Measurements from ENCODE around the gene LCK. TPM values are rescaled to one million over a fixed set of nuclear protein-coding genes. Genes with fewer than 3 reads are reported as not detected.

Gene LCK
- total and polyA plus RNA-seq, 2 experiments from 2014 or later: 0.40 to 0.79 TPM

- Histone ChIP-seq H3K4me3 (no peak overlapping the region), H3K9me3 (ENCODE audit: low read depth) (no peaks in the 10 kb centered on the region), H3K4me1 (ENCODE audit: insufficient read depth) (no peaks in the 10 kb centered on the region), H3K79me2 (no peaks in the 10 kb centered on the region), H3K4me2 (no peak overlapping the region), H3K27me3 (no peaks in the 10 kb centered on the region), H3K9me2 (replicated peaks; ENCODE audit: insufficient read depth) (no peaks in the 10 kb centered on the region), H3K36me3 (replicated peaks; ENCODE audit: insufficient read depth, low read depth) (no peaks in the 10 kb centered on the region), H4K20me1 (ENCODE audit: insufficient read depth, poor library complexity, severe bottlenecking) (no peaks in the 10 kb centered on the region), H2AFZ (no peak overlapping the region), H3K27ac (no peak overlapping the region)
- WGBS (ENCODE audit: low lambda C conversion rate, missing lambda C conversion rate): 96% methylated on average over 6 of the region's 6 CpGs
- DNase-seq (ENCODE audit: low spot score): no peak
- TF ChIP-seq EZH2phosphoT487 (IDR thresholded peaks at IDR 0.05; ENCODE audit: low read depth, severe bottlenecking, unreplicated experiment): no peak
- no peak for TF ChIP-seq CTCF (IDR thresholded peaks at IDR 0.05; ENCODE audit: poor library complexity)
- TF ChIP-seq EZH2 (IDR thresholded peaks at IDR 0.05; ENCODE audit: borderline replicate concordance): no peak
Observed at GRCh38 chr1:32208469-32208868, 42.6 kb upstream of the LCK start.

DNA sequence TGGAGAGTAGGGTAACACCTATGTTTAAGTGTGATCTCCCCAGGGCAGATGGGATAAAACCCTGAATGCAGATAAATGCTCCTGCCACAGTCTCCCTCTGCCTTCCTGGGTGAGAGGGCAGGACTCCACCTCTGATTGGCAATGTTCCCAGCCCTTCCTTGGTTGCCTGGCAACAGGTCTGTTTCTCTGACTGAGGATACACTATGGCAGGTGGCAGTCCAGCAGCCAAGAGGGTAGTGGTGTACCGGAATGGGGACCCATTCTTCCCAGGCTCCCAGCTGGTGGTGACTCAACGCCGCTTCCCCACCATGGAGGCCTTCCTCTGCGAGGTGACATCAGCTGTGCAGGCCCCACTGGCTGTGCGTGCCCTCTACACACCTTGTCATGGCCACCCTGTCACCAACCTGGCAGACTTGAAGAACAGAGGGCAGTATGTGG, 42.2 kb upstream of the LCK start, which contains the start of gene DCDC2B:
Gene DCDC2B, plus strand, starts transcription at position 199 of the 438 bp plus-strand sequence. Its CDS starts 5 bp downstream, at position 204.
- H3K36me3 ChIP-seq (replicated peaks; ENCODE audit: insufficient read depth, low read depth): no peaks in the 10 kb centered on the region
- H4K20me1 ChIP-seq (ENCODE audit: insufficient read depth, poor library complexity, severe bottlenecking): no peaks in the 10 kb centered on the region
- TF ChIP-seq CTCF (IDR thresholded peaks at IDR 0.05; ENCODE audit: poor library complexity) (no peak), EZH2 (IDR thresholded peaks at IDR 0.05; ENCODE audit: borderline replicate concordance) (no peak), EZH2phosphoT487 (IDR thresholded peaks at IDR 0.05; ENCODE audit: low read depth, severe bottlenecking, unreplicated experiment) (no peak)
- peak; percentile 53 for DNase-seq (ENCODE audit: low spot score)
- no peak within 1 kb of the TSS for H3K4me3 ChIP-seq
- H3K9me3 ChIP-seq (ENCODE audit: low read depth): no peaks in the 10 kb centered on the region
- H3K27ac ChIP-seq: no peak within 1 kb of the TSS
- H3K4me1 ChIP-seq (ENCODE audit: insufficient read depth): no peaks in the 10 kb centered on the region
- H3K79me2 ChIP-seq: no peaks in the 10 kb centered on the region
- no peak within 1 kb of the TSS for H3K4me2 ChIP-seq
- no peaks in the 10 kb centered on the region for H3K9me2 ChIP-seq (replicated peaks; ENCODE audit: insufficient read depth)
- H2AFZ ChIP-seq: no peak within 1 kb of the TSS
- WGBS (ENCODE audit: low lambda C conversion rate, missing lambda C conversion rate): 88% methylated on average over 5 of the region's 5 CpGs
- no peaks in the 10 kb centered on the region for H3K27me3 ChIP-seq

GRCh38 chr1:32215629-32216480, 35.2 kb upstream of the LCK start:
- Histone ChIP-seq H3K27me3 (no peaks in the 10 kb centered on the region), H3K27ac (peak overlapping the region; percentile 83), H3K9me3 (ENCODE audit: low read depth) (no peaks in the 10 kb centered on the region), H3K4me3 (no peak overlapping the region), H3K4me1 (ENCODE audit: insufficient read depth) (peaks cover 5% of the 10 kb centered on the region), H3K79me2 (peaks cover 12% of the 10 kb centered on the region), H2AFZ (no peak overlapping the region), H3K9me2 (replicated peaks; ENCODE audit: insufficient read depth) (no peaks in the 10 kb centered on the region), H4K20me1 (ENCODE audit: insufficient read depth, poor library complexity, severe bottlenecking) (no peaks in the 10 kb centered on the region), H3K4me2 (no peak overlapping the region), H3K36me3 (replicated peaks; ENCODE audit: insufficient read depth, low read depth) (no peaks in the 10 kb centered on the region)
- peak; percentile 87 for DNase-seq (ENCODE audit: low spot score)
- WGBS (ENCODE audit: low lambda C conversion rate, missing lambda C conversion rate): 84% methylated on average over 10 of the region's 10 CpGs
- TF ChIP-seq EZH2 (IDR thresholded peaks at IDR 0.05; ENCODE audit: borderline replicate concordance) (no peak), CTCF (IDR thresholded peaks at IDR 0.05; ENCODE audit: poor library complexity) (peak; percentile 72), EZH2phosphoT487 (IDR thresholded peaks at IDR 0.05; ENCODE audit: low read depth, severe bottlenecking, unreplicated experiment) (no peak)
